Activated CD8-positive, alpha-beta T cell treated with anti-CD3 and anti-CD28 coated beads for 36 hours (primary cell): ENCODE data around the gene NINL. TPM values are rescaled to one million over a fixed set of nuclear protein-coding genes. Genes with fewer than 3 reads are reported as not detected.
A peak's percentile ranks its signal among the peaks of the same experiment; 100 is the strongest.

Experiments
- ATAC-seq: fragments of 200-7000 bp; cut with Tn5 transposase; one replicate; pipeline ENCODE4 v1.10.0; 2021; ENCODE audit warnings: mild to moderate bottlenecking, moderate library complexity
- CTCF ChIA-PET: fragments of 350-600 bp; sonication (Branson Sonifier 250); formaldehyde crosslinking; loops from one replicate; lab custom pipeline; 2021; ENCODE audit warnings: antibody characterized with exemption; lab: Charles Lee
- POLR2A ChIA-PET: fragments of 350-600 bp; sonication (Branson Sonifier 250); formaldehyde crosslinking; loops from one replicate; lab custom pipeline; 2021; ENCODE audit warnings: antibody characterized with exemption; lab: Charles Lee
- DNase-seq: peaks from one replicate; pipeline ENCODE4 v3.0.0-alpha.2; 2020
- H3K27ac Mint-ChIP-seq: one replicate; pipeline ENCODE4 v1.8.0; 2021; ENCODE audit warnings: mild to moderate bottlenecking, mixed read lengths
- H3K27me3 Mint-ChIP-seq: one replicate; pipeline ENCODE4 v1.8.0; 2021; ENCODE audit warnings: mixed read lengths
- H3K36me3 Mint-ChIP-seq: one replicate; pipeline ENCODE4 v1.8.0; 2021; ENCODE audit warnings: low read depth, mixed read lengths
- H3K4me1 Mint-ChIP-seq: one replicate; pipeline ENCODE4 v1.8.0; 2021; ENCODE audit warnings: low read depth, mixed read lengths
- H3K4me3 Mint-ChIP-seq: one replicate; pipeline ENCODE4 v1.8.0; 2021; ENCODE audit warnings: mild to moderate bottlenecking, moderate library complexity, mixed read lengths
- H3K9me3 Mint-ChIP-seq: one replicate; pipeline ENCODE4 v1.8.0; 2021; ENCODE audit warnings: mixed read lengths
- intact Hi-C: fragments of 100-400 bp; cut with micrococcal nuclease; formaldehyde crosslinking; loops from one replicate; pipeline ENCODE4 v1.10.0; 2022
- total RNA-seq, 2 experiments: library from RNA; stranded (reverse); gene quantifications; one replicate each; pipeline ENCODE4 v1.2.3, GENCODE V29; 2021
- TF ChIP-seq, protein P1 (sequence below): fragments of 200-600 bp; IDR thresholded peaks from one replicate; pipeline ENCODE4 v1.8.0; 2022; ENCODE audit warnings: antibody characterized with exemption, mild to moderate bottlenecking

Gene NINL
- total RNA-seq, 2 experiments from 2014 or later: 2.3 to 4.1 TPM

GRCh38 chr20:25490656-25491445 lies 94.5 kb downstream of the NINL start:
- ChIA-PET CTCF (no interaction called here), POLR2A (no interaction called here)
- Mint-ChIP-seq H3K27me3 (no peaks in the 10 kb centered on the region), H3K4me3 (no peak overlapping the region), H3K9me3 (no peaks in the 10 kb centered on the region), H3K36me3 (no peaks in the 10 kb centered on the region), H3K27ac (no peak overlapping the region), H3K4me1 (peaks cover 9% of the 10 kb centered on the region)
- intact Hi-C loops: no loop called here
- TF ChIP-seq, protein P1, sequence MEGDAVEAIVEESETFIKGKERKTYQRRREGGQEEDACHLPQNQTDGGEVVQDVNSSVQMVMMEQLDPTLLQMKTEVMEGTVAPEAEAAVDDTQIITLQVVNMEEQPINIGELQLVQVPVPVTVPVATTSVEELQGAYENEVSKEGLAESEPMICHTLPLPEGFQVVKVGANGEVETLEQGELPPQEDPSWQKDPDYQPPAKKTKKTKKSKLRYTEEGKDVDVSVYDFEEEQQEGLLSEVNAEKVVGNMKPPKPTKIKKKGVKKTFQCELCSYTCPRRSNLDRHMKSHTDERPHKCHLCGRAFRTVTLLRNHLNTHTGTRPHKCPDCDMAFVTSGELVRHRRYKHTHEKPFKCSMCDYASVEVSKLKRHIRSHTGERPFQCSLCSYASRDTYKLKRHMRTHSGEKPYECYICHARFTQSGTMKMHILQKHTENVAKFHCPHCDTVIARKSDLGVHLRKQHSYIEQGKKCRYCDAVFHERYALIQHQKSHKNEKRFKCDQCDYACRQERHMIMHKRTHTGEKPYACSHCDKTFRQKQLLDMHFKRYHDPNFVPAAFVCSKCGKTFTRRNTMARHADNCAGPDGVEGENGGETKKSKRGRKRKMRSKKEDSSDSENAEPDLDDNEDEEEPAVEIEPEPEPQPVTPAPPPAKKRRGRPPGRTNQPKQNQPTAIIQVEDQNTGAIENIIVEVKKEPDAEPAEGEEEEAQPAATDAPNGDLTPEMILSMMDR: no peak
- no peak for ATAC-seq
- no peak for DNase-seq

DNA sequence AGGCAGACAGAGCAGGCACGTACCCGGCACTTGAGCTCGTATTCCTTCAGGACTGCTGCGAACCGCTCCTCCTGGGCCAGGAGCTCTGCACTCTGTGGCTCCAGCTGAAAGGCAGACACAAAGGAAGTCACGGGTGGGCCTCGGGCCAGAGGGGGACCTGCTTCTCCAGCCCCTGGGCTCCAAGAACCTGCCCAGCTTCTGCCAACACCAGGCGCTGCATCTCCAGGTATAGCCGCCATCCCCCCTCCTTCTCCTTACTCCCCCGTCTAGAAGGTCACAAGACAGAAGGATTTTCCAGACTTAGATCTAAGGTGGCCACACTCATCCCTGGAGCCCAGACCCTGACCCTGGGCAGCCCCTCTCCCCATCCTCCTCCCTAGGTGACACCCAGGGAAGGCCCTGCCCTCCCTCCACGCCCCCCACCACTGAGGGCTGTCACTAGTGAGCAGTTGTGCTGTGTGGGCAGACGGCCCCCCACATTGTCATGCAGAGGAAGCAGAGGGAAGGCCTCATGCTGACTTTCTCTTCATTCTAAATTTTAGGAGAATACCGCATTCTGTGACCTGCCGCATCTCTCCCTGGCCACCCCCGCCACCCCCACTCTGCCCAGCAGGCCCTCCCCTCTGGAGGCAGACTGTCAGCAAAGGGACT lies 96.0 kb downstream of the NINL start:
- H3K27ac Mint-ChIP-seq: no peak overlapping the region
- peaks cover 21% of the 10 kb centered on the region for H3K4me1 Mint-ChIP-seq
- TF ChIP-seq, protein P1: no peak
- H3K4me3 Mint-ChIP-seq: no peak overlapping the region
- intact Hi-C loops: loop anchor here (10.0 kb wide), 1 partner anchor 95 kb away; the partner anchor contains the start of gene NINL
- POLR2A ChIA-PET: no interaction called here
- DNase-seq: no peak
- no peak for ATAC-seq
- CTCF ChIA-PET: no interaction called here
- no peaks in the 10 kb centered on the region for H3K27me3 Mint-ChIP-seq
- H3K36me3 Mint-ChIP-seq: no peaks in the 10 kb centered on the region
- no peaks in the 10 kb centered on the region for H3K9me3 Mint-ChIP-seq

DNA sequence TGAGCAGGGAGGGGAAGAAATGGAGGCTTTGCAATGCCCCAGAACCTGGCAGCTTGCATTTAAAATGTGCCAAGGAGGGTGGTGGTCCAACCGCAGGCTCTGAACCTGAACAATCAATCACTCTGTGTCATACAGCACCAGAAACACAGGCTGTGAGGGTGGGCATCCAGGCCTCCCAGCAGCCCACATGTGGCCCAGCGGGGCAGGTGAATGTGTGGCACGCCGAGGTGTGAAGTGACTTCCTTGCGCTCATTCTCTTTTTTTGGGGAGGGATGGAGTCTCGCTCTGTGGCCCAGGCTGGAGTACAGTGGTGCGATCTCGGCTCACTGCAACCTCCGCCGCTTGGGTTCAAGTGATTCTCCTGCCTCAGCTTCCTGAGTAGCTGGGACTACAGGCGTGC lies 97.4 kb downstream of the NINL start:
- Mint-ChIP-seq H3K36me3 (no peaks in the 10 kb centered on the region), H3K27me3 (no peaks in the 10 kb centered on the region), H3K27ac (no peak overlapping the region), H3K4me3 (no peak overlapping the region), H3K9me3 (no peaks in the 10 kb centered on the region), H3K4me1 (peaks cover 24% of the 10 kb centered on the region)
- ChIA-PET CTCF (no interaction called here), POLR2A (interaction anchor here (0.6 kb wide), 1 partner anchor 82 kb away, joined by 3 read pairs; no protein-coding TSS in a partner anchor)
- no peak for ATAC-seq
- TF ChIP-seq, protein P1: no peak
- intact Hi-C loops: loop anchor here (10.0 kb wide), 1 partner anchor 97 kb away; the partner anchor contains the start of gene NINL
- DNase-seq: no peak

DNA sequence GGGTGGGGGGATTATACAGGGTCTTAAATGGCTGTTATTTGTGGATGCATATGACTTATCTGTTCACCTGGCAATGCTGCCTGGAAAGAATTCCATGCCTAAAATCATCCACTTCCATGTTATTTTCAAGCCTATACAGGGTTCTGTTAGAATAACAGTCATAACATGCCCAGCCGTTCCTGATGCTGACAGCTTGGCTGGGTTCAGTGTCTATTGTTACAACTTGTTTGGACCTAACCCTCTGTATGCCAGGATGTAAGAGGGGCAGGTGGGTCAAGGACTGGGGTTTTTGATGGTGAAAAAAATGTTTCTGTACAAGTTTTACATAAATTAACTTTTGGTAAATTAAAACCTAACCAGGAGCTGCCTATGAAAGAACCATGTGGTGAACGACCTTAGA lies 98.0 kb downstream of the NINL start:
- Mint-ChIP-seq H3K4me1 (peaks cover 24% of the 10 kb centered on the region), H3K27me3 (no peaks in the 10 kb centered on the region), H3K27ac (no peak overlapping the region), H3K36me3 (no peaks in the 10 kb centered on the region), H3K4me3 (no peak overlapping the region), H3K9me3 (no peaks in the 10 kb centered on the region)
- POLR2A ChIA-PET: interaction anchor here (0.6 kb wide), 2 partner anchors 81 to 241 kb away, joined by 3 read pairs; no protein-coding TSS in a partner anchor
- TF ChIP-seq, protein P1: no peak
- CTCF ChIA-PET: no interaction called here
- DNase-seq (no peak), ATAC-seq (no peak)
- intact Hi-C loops: loop anchor here (10.0 kb wide), 1 partner anchor 97 kb away; the partner anchor contains the start of gene NINL

DNA sequence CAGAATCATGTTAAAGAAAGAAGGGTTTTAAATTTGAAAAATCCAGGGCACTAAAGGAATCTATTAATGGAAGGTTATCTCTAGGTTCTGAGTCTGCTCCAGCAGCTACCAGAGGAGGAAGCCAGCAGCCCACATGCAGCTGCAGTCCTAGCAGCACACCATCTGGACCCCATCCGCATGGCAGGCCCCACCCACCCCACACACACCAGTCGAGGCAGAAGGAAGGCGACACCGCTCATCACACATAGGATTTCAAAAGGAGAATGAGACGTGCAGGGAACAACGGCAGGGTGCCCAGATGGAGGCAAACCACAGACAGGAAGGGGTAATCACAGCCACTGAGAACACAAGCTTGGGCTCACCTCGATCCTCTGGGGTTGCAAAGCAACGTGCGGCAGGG lies 99.0 kb downstream of the NINL start:
- Mint-ChIP-seq H3K36me3 (no peaks in the 10 kb centered on the region), H3K4me1 (peaks cover 24% of the 10 kb centered on the region), H3K27me3 (no peaks in the 10 kb centered on the region), H3K27ac (no peak overlapping the region), H3K4me3 (no peak overlapping the region), H3K9me3 (no peaks in the 10 kb centered on the region)
- TF ChIP-seq, protein P1: no peak
- intact Hi-C loops: loop anchor here (10.0 kb wide), 1 partner anchor 98 kb away; the partner anchor contains the start of gene NINL
- DNase-seq: peak; percentile 16
- ATAC-seq: peak; percentile 64
- ChIA-PET POLR2A (no interaction called here), CTCF (no interaction called here)
